Activated CD8-positive, alpha-beta memory T cell treated with anti-CD3 and anti-CD28 coated beads for 24 hours (primary cell): ENCODE measurements around the gene PIH1D1.

Experiments
- DNase-seq: peaks from one replicate; pipeline ENCODE4 v3.0.0-alpha.2; 2020

The PIH1D1 gene

GRCh38 chr19:49415102-49415809 is 36.4 kb downstream of the PIH1D1 start:
- no peak for DNase-seq

DNA sequence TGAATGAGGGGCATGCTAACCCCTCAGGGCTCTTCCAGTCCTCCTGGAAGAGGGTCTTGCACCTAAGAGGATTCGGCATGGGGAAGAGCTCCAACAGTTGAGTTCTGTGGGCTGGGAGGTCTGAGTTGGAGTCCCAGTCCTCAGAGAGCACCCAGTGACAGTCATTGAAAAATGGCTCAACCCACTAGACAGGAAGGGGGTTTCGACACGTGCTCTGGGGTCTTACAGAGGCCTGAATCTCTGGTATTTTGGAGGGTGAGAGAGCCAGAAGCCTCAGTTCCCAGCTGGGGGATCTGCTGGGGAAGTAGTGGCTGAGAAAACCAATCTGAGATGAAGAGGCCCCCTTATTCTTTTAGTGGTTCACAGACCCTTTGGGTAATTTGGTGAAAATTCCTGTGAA is 37.4 kb downstream of the PIH1D1 start:
- DNase-seq, result no peak

DNA sequence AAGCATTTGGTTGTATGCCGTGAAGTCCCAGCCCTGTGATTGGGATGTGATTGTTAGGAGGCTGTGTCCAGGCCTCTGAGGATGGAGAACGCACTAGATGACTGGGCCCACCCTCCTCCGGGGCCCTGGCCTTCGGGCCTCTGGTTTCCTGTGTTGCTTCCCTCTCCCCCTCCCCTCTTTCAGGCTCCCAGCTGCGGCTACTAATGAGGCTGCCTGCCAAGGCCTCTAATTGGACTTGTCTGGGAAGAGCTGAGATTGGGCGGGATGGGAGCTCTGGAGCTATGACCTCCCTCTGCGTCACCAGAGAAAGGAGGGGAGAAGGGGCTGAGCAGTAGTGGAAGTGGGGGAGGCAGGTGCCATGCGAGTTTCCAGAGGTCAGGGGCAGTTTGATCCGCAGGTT is 38.3 kb downstream of the PIH1D1 start:
- DNase-seq, result no peak

- no peak for DNase-seq
Observed at GRCh38 chr19:49411681-49412326, 39.8 kb downstream of the PIH1D1 start.

GRCh38 chr19:49409441-49410029 is 42.1 kb downstream of the PIH1D1 start:
- DNase-seq, result no peak

GRCh38 chr19:49408816-49409440 is 42.7 kb downstream of the PIH1D1 start:
- no peak for DNase-seq

DNA sequence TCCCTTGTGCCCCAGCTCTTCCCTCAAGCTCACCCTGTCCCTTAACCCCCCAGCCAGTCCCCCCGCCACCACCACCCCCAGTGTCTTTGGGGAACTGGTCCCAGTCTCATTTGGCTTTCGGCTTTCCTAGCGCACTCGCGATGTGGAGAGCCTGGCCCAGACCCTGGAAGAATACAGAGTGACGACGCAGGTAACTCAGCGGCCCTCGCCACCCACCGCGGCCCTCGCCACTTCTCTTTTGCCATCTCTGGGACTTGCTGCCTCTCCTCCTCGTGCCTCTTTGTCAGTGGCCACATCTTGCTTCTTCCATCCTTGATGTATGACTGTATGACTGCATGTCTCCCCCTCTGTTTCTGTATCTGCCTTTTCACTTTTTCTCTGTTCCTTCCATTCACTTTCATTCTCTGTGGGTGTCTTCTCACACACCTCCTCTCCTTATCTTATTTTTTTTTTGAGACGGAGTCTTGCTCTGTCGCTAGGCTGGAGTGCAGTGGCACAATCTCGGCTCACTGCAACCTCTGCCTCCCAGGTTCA is 44.1 kb downstream of the PIH1D1 start:
- no peak for DNase-seq

- no peak for DNase-seq
Observed at GRCh38 chr19:49407079-49407478, 44.5 kb downstream of the PIH1D1 start.

GRCh38 chr19:49403404-49404187 is 48.0 kb downstream of the PIH1D1 start:
- DNase-seq, result no peak

DNA sequence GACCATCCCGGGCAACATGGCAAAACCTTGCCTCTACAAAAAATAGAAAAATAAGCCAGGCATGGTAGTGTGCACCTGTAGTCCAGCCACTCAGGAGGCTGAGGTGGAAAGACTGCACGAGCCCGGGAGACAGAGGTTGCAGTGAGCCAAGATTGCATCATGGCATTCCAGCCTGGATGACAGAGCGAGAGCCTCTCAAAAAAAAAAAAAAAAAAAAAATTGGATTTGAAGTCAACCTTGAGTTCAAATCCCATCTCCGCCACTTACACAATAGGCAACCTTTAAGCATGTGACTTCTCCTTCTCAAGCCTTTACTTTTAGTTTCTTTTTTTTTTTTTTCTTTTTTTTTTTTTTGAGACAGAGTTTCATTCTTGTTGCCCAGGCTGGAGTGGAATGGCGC is 51.6 kb downstream of the PIH1D1 start:
- DNase-seq, result no peak

- DNase-seq, result no peak
Observed at GRCh38 chr19:49398931-49399330, 52.7 kb downstream of the PIH1D1 start.

DNA sequence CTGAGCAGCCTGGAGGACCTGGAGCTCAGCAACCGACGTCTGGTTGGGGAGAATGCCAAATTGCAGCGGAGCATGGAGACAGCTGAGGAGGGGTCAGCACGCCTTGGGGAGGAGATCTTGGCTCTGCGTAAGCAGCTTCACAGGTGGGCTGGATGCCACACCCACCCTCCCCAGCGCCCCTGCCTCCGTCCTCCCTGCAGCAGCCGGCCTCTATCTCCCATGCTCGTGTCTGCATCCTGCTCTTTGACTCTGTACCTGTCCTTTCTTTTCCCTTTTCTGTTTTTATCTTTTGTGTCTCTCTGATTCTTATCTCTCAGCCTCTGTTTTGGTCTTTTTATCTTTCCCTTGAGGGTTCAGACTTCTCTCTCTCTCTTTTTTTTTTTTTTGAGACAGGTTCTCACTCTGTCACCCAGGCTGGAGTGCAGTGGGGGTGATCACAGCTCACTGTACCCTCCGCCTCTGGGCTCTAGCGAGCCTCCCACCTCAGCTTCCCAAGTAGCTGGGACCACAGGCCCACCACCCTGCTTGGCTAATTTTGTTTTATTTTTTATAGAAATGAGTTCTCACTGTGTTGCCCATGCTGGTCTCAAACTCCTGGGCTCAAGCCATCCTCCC is 53.5 kb downstream of the PIH1D1 start:
- no peak for DNase-seq

DNA sequence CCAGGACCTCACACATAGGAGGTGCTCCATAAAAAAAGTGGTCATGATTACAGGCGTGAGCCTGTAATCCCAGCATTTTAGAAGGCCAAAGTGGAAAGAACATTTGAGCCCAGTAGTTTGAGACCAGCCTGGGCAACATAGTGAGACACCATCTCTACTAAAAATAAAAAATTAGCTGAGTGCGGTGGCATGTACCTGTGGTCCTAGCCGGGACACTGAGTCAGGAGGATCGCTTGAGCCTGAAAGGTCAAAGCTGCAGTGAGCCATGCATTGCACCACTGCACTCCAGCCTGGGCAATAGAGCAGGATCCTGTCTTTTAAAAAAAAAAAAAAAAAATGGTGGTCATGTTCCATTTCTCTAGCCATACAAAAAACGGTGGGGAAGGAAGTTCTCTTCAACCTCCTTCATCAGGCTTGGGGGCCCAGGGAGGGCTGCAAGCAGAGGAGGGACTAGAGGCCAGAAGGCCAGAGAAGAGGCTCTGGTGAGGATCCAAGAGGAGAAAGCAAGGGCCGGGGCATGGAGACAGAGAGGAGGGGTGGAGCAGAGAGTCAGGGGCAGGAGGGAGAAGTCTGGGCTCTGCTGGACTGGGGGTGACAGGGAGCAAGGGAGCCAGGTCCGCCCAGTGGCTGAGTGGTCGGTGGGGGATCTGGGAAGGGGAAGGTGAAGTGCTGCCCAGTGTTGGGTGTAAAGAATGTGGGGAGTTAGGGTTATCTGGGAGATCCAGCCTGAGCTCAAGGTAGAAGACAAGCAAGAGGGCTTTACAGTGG is 54.7 kb downstream of the PIH1D1 start:
- no peak for DNase-seq
